K562 (cell line): ENCODE data around the gene COL28A1. TPM values are rescaled to one million over a fixed set of nuclear protein-coding genes. Genes with fewer than 3 reads are reported as not detected.

Source experiments
- ATAC-seq: fragments of 200-7000 bp; cut with Tn5 transposase; 3 replicates; pipeline ENCODE4 v1.9.1; 2020; ENCODE audit warnings: moderate library complexity
- BruUV-seq: library from RNA; stranded (reverse); fragments of 400-500 nt; replicated peaks from 2 replicates; lab custom pipeline; 2021; lab: Mats Ljungman, UMichigan
- CTCF ChIA-PET: fragments of 300-600 bp; formaldehyde crosslinking; extraction: SDS; loops from one replicate; lab custom pipeline; 2021; ENCODE audit warnings: low intra/inter-chr PET ratio; lab: Yijun Ruan, JAX
- POLR2A ChIA-PET: fragments of 300-600, 350-650 bp; sonication (Branson Sonifier 250); formaldehyde crosslinking; extraction: SDS; loops from one replicate; lab custom pipeline; 2021; ENCODE audit warnings: antibody characterized with exemption, inconsistent platforms; lab: Yijun Ruan, JAX
- DNase-seq, 4 experiments: peaks; one replicate each; pipeline versions ENCODE4 v3.0.0 to v3.0.0-alpha.2; 2011 to 2018; ENCODE audit warnings: low spot score in 3 of 4, mixed read lengths in 3 of 4; ENCODE audit errors: extremely low read depth in 1 of 4
- FAIRE-seq: peaks from 2 replicates; lab custom pipeline; 2011; peaks lifted over from hg19 to GRCh38; lab: Jason Lieb, UNC
- H2AFZ ChIP-seq: 2 replicates; pipeline ENCODE4 v1.6.0; 2011; ENCODE audit warnings: low read depth, low read length, control low read depth, inconsistent platforms
- H3K27ac ChIP-seq: fragments of 200-600 bp; 3 replicates; pipeline ENCODE4 v1.8.0; 2011; ENCODE audit warnings: low read depth, mild to moderate bottlenecking, control low read depth, inconsistent platforms, low read length, moderate library complexity, mixed read lengths; ENCODE audit errors: extremely low read depth
- H3K27me3 ChIP-seq, 2 experiments: fragments of 300-600 bp in 1 of 2; 2 replicates in 1 of 2; 3 replicates in 1 of 2; pipeline versions ENCODE4 v1.6.0 to v1.8.0; 2011; ENCODE audit warnings: inconsistent platforms in 2 of 2, low read length in 2 of 2, mild to moderate bottlenecking in 1 of 2, mixed read lengths in 1 of 2, moderate library complexity in 1 of 2; ENCODE audit not compliant: control insufficient read depth in 2 of 2, insufficient read depth in 2 of 2
- H3K36me3 ChIP-seq: fragments of 300-600 bp; 3 replicates; pipeline ENCODE4 v1.8.0; 2011; ENCODE audit warnings: mild to moderate bottlenecking, low read length, inconsistent platforms; ENCODE audit not compliant: control insufficient read depth, insufficient read depth
- H3K4me1 ChIP-seq, 2 experiments: fragments of 200-600 bp in 1 of 2; replicated peaks in 1 of 2; 2 replicates in 1 of 2; 3 replicates in 1 of 2; pipeline versions ENCODE4 v1.5.1 to v1.8.0; 2011; ENCODE audit warnings: inconsistent platforms in 2 of 2, low read length in 2 of 2, mild to moderate bottlenecking in 1 of 2, mixed read lengths in 1 of 2, moderate library complexity in 1 of 2; ENCODE audit not compliant: control insufficient read depth in 2 of 2, insufficient read depth in 2 of 2
- H3K4me2 ChIP-seq: 2 replicates; pipeline ENCODE4 v1.6.1; 2011; ENCODE audit warnings: low read length, control low read depth, inconsistent platforms, mixed read lengths; ENCODE audit not compliant: insufficient read depth
- H3K4me3 ChIP-seq: fragments of 200-600 bp; sonication (generic), shearing (Covaris generic); 2 replicates; pipeline ENCODE4 v1.5.1; 2016; ENCODE audit warnings: control low read depth, inconsistent platforms
- H3K79me2 ChIP-seq: fragments of 200-600 bp; 3 replicates; pipeline ENCODE4 v1.8.0; 2011; ENCODE audit warnings: low read length, inconsistent platforms; ENCODE audit not compliant: control insufficient read depth, insufficient read depth
- H3K9ac ChIP-seq, 2 experiments: 2 replicates each; pipeline versions ENCODE4 v1.6.0 to v1.6.1; 2011; ENCODE audit warnings: low read depth in 2 of 2, low read length in 2 of 2, control low read depth in 1 of 2, inconsistent platforms in 1 of 2, mild to moderate bottlenecking in 1 of 2, mixed read lengths in 1 of 2; ENCODE audit not compliant: insufficient read depth in 1 of 2
- H3K9me1 ChIP-seq: one replicate; pipeline ENCODE4 v1.6.0; 2011; ENCODE audit warnings: inconsistent platforms, mild to moderate bottlenecking, low read length, moderate library complexity; ENCODE audit not compliant: control insufficient read depth, insufficient read depth
- H3K9me3 ChIP-seq: replicated peaks from 2 replicates; pipeline ENCODE4 v1.5.1; 2011; ENCODE audit warnings: low read depth, low read length, inconsistent platforms; ENCODE audit not compliant: control insufficient read depth, insufficient read depth
- H4K20me1 ChIP-seq: replicated peaks from 2 replicates; pipeline ENCODE4 v1.6.1; 2011; ENCODE audit warnings: low read length, inconsistent platforms, mixed read lengths; ENCODE audit not compliant: control insufficient read depth, insufficient read depth
- CC2D1A ChIP-seq: fragments of 450-650 bp; IDR thresholded peaks from 2 replicates; pipeline ENCODE4 v1.6.1; 2017; ENCODE audit warnings: mild to moderate bottlenecking
- FOS ChIP-seq: IDR thresholded peaks from 3 replicates; pipeline ENCODE4 v1.6.1; 2011; ENCODE audit not compliant: insufficient read length; ENCODE audit errors: extremely low read depth
- HEY1 ChIP-seq: fragments of 250-450 bp; sonication (Bioruptor Pico); IDR thresholded peaks from 2 replicates; pipeline ENCODE4 v1.5.0; 2020; ENCODE audit warnings: mild to moderate bottlenecking, moderate library complexity, borderline replicate concordance
- KLF1 ChIP-seq: fragments of 450-650 bp; IDR thresholded peaks from 2 replicates; pipeline ENCODE4 v1.6.1; 2016; ENCODE audit warnings: missing genetic modification characterization, missing compliant biosample characterization
- MCM7 ChIP-seq, 2 experiments: fragments of 450-650 bp; IDR thresholded peaks; 2 replicates each; pipeline ENCODE4 v1.6.1; 2016 to 2018
- MIER1 ChIP-seq: fragments of 450-650 bp; IDR thresholded peaks from 2 replicates; pipeline ENCODE4 v1.6.1; 2016; ENCODE audit warnings: antibody characterized with exemption, mild to moderate bottlenecking, low read depth
- PHF20 ChIP-seq: fragments of 450-650 bp; IDR thresholded peaks from 2 replicates; pipeline ENCODE4 v1.6.1; 2018; ENCODE audit not compliant: partially characterized antibody
- PRMT5 ChIP-seq: sonication (generic); formaldehyde crosslinking; IDR thresholded peaks from 2 replicates; pipeline ENCODE4 v1.5.0; 2020; ENCODE audit warnings: missing genetic modification reagents
- RBM34 ChIP-seq: fragments of 200-400 bp; formaldehyde crosslinking; IDR thresholded peaks from 2 replicates; pipeline ENCODE4 v1.6.1; 2018; ENCODE audit warnings: low read length, borderline replicate concordance; ENCODE audit not compliant: insufficient read depth
- ZNF384 ChIP-seq: IDR thresholded peaks from 2 replicates; pipeline ENCODE4 v1.6.1; 2012; ENCODE audit warnings: low read depth, low read length, improper control_type of control experiment
- in situ Hi-C: fragments of 300-500 bp; cut with MboI; formaldehyde crosslinking; loops from 4 replicates; pipeline ENCODE4 v1.15.0; 2018; ENCODE audit warnings: inconsistent platforms, mixed read lengths
- intact Hi-C: fragments of 100-400 bp; cut with micrococcal nuclease; formaldehyde crosslinking; loops from 2 replicates; pipeline ENCODE4 v1.14.2; 2022
- polyA plus RNA-seq, 8 experiments: library from polyadenylated mRNA; depleted of rRNA in 4 of 8; stranded (reverse) in 5 of 8; unstranded in 3 of 8; fragments of >200 nt; fragmentation: Nextera tagmentation in 2 of 8; fragmentation: Illumina TruSeq in 1 of 8; extraction: Ambion mirVana in 2 of 8; extraction: Trizol in 1 of 8; gene quantifications; 2 replicates each; pipeline versions ENCODE4 v1.2.1 to v1.2.3, GENCODE V29; 2011 to 2014; ENCODE audit warnings: inconsistent platforms in 1 of 8, missing spikeins in 1 of 8
- total RNA-seq, 7 experiments: library from RNA; depleted of rRNA in 6 of 7; stranded (reverse); fragments of >200 nt in 6 of 7; fragmentation: Illumina TruSeq in 2 of 7; extraction: Trizol in 2 of 7; gene quantifications; 2 replicates each; pipeline versions ENCODE4 v1.2.1 to v1.2.3, GENCODE V29; 2011 to 2021; ENCODE audit warnings: low replicate concordance in 1 of 7
- TF ChIP-seq, protein P1 (sequence below): fragments of 450-650 bp; IDR thresholded peaks from 2 replicates; pipeline ENCODE4 v1.6.1; 2017; ENCODE audit warnings: mild to moderate bottlenecking, moderate library complexity

COL28A1 gene
- total and polyA plus RNA-seq, 9 of the 15 experiments (the other 6 are each of a cell fraction or from before 2014, with no cell fraction given), result 0.03 to 0.13 (median 0.05) TPM; not detected in 3

DNA sequence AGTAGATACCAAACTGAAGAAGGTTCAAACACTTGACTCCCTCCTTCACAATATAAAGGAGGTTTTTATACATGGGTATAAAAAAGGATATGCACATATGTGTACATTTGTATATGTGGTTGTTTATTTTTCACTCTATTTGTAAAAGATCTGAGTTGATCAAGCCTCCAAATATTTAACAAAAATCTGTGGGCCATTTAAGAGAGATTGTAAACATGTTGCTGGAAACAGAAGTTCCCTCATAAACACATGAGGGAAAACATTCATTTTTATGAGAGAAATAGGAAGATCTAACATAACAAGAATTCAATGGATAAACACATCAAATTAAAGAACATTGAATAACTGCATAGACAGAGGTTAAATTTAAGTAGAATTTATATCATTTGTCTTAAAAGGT lies 81.7 kb downstream of the COL28A1 start:
- H2AFZ ChIP-seq, result no peak overlapping the region
- FAIRE-seq (no peak), DNase-seq (no peak), ATAC-seq (no peak)
- H3K9me1 ChIP-seq, result no peaks in the 10 kb centered on the region
- H4K20me1 ChIP-seq, result no peaks in the 10 kb centered on the region
- CTCF ChIA-PET, result no interaction called here
- no peaks in the 10 kb centered on the region for H3K9me3 ChIP-seq
- H3K79me2 ChIP-seq, result no peaks in the 10 kb centered on the region
- H3K9ac ChIP-seq, result no peak overlapping the region
- no TSS peak for BruUV-seq
- in situ Hi-C loops (no loop called here), intact Hi-C loops (no loop called here)
- no peak overlapping the region for H3K4me3 ChIP-seq
- POLR2A ChIA-PET, result no interaction called here
- no peaks in the 10 kb centered on the region for H3K27me3 ChIP-seq
- no peak overlapping the region for H3K27ac ChIP-seq
- H3K4me1 ChIP-seq, result no peaks in the 10 kb centered on the region
- no peak for TF ChIP-seq MIER1
- no peak for TF ChIP-seq FOS
- no peak for TF ChIP-seq ZNF384
- TF ChIP-seq KLF1 (tag), result no peak
- TF ChIP-seq, protein P1, sequence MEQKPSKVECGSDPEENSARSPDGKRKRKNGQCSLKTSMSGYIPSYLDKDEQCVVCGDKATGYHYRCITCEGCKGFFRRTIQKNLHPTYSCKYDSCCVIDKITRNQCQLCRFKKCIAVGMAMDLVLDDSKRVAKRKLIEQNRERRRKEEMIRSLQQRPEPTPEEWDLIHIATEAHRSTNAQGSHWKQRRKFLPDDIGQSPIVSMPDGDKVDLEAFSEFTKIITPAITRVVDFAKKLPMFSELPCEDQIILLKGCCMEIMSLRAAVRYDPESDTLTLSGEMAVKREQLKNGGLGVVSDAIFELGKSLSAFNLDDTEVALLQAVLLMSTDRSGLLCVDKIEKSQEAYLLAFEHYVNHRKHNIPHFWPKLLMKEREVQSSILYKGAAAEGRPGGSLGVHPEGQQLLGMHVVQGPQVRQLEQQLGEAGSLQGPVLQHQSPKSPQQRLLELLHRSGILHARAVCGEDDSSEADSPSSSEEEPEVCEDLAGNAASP, result no peak
- TF ChIP-seq MCM7 (IDR thresholded peaks at IDR 0.05), result no peak
- TF ChIP-seq PRMT5 (CRISPR knock-in tag), result no peak
- TF ChIP-seq PHF20, result no peak
- no peak for TF ChIP-seq RBM34
- no peak for TF ChIP-seq CC2D1A
- TF ChIP-seq HEY1 (CRISPR knock-in tag), result no peak
- no peaks in the 10 kb centered on the region for H3K36me3 ChIP-seq
- no peak overlapping the region for H3K4me2 ChIP-seq
